ENCODE results near the gene C14orf119. TPM values are rescaled to one million over a fixed set of nuclear protein-coding genes. Genes with fewer than 3 reads are reported as not detected.

The C14orf119 gene
- total RNA-seq, 4 donors from 2014 or later: 21.3 to 37.1 (median 28.9) TPM

GRCh38 chr14:23099212-23099861, 4.0 kb downstream of the C14orf119 start:
- intact Hi-C loops (cut with DNase I): no loop called here
- peak; percentile 59 to 64 for DNase-seq

GRCh38 chr14:23101213-23101970, 6.1 kb downstream of the C14orf119 start:
- Histone ChIP-seq H3K27ac (no peak overlapping the region), H3K4me3 (replicated peaks in 1 of 3) (no peak overlapping the region), H3K36me3 (peaks cover 9 to 12% of the 10 kb centered on the region in 2 donors), H3K27me3 (no peaks in the 10 kb centered on the region), H3K9me3 (no peaks in the 10 kb centered on the region), H3K4me1 (peaks cover 13 to 42% of the 10 kb centered on the region in 2 donors)
- no peak for DNase-seq
- intact Hi-C loops (cut with DNase I): no loop called here
- 64 to 71% methylated on average over 6 of the region's 6 CpGs for WGBS, 2 donors
- TF ChIP-seq CTCF (IDR thresholded peaks at IDR 0.05) (no peak), POLR2A (IDR thresholded peaks at IDR 0.05) (no peak)

More at GRCh38 chr14:23099212-23099861, 4.0 kb downstream of the C14orf119 start:
- H3K36me3 ChIP-seq: peaks cover 9 to 12% of the 10 kb centered on the region in 2 donors
- H3K4me3 ChIP-seq (replicated peaks in 1 of 3): no peak overlapping the region
- H3K27ac ChIP-seq: peak overlapping the region in 2 of 3 donors; percentile 33 to 34
- H3K9me3 ChIP-seq: no peaks in the 10 kb centered on the region
- WGBS, 2 donors: 63 to 68% methylated on average over 10 of the region's 10 CpGs
- H3K27me3 ChIP-seq: no peaks in the 10 kb centered on the region
- TF ChIP-seq POLR2A (IDR thresholded peaks at IDR 0.05) (no peak), CTCF (IDR thresholded peaks at IDR 0.05) (no peak)
- H3K4me1 ChIP-seq: peaks cover 4 to 25% of the 10 kb centered on the region in 2 donors

GRCh38 chr14:23101986-23102625, 6.8 kb downstream of the C14orf119 start:
- intact Hi-C loops (cut with DNase I): no loop called here
- 87 to 88% methylated on average over 10 of the region's 10 CpGs for whole genome bisulfite sequencing, 2 donors
- no peak for TF ChIP-seq CTCF (IDR thresholded peaks at IDR 0.05)
- TF ChIP-seq POLR2A (IDR thresholded peaks at IDR 0.05): no peak
- Histone ChIP-seq H3K9me3 (no peaks in the 10 kb centered on the region), H3K27ac (no peak overlapping the region), H3K36me3 (peaks cover 9 to 12% of the 10 kb centered on the region in 2 donors), H3K4me1 (peaks cover 9 to 43% of the 10 kb centered on the region in 2 donors), H3K4me3 (replicated peaks in 1 of 3) (no peak overlapping the region), H3K27me3 (no peaks in the 10 kb centered on the region)
- no peak for DNase-seq

GRCh38 chr14:23102801-23103200, 7.5 kb downstream of the C14orf119 start:
- Histone ChIP-seq H3K4me3 (replicated peaks in 1 of 3) (no peak overlapping the region), H3K9me3 (no peaks in the 10 kb centered on the region), H3K27ac (no peak overlapping the region), H3K4me1 (peaks cover 9 to 45% of the 10 kb centered on the region in 2 donors), H3K36me3 (peaks cover 7 to 10% of the 10 kb centered on the region in 2 donors), H3K27me3 (no peaks in the 10 kb centered on the region)
- WGBS, 2 donors: 94 to 95% methylated on average over 2 of the region's 2 CpGs
- no peak for DNase-seq
- TF ChIP-seq POLR2A (IDR thresholded peaks at IDR 0.05) (no peak), CTCF (IDR thresholded peaks at IDR 0.05) (no peak)
- intact Hi-C loops (cut with DNase I): no loop called here

All from thyroid gland (tissue), 4 donors.